NK-92 (cell line): ENCODE results near the gene CDH23.

Experiments used
- DNase-seq: peaks from one replicate; lab custom pipeline; 2025; ENCODE audit not compliant: unreplicated experiment; lab: John Stamatoyannopoulos, UW

Gene CDH23

DNA sequence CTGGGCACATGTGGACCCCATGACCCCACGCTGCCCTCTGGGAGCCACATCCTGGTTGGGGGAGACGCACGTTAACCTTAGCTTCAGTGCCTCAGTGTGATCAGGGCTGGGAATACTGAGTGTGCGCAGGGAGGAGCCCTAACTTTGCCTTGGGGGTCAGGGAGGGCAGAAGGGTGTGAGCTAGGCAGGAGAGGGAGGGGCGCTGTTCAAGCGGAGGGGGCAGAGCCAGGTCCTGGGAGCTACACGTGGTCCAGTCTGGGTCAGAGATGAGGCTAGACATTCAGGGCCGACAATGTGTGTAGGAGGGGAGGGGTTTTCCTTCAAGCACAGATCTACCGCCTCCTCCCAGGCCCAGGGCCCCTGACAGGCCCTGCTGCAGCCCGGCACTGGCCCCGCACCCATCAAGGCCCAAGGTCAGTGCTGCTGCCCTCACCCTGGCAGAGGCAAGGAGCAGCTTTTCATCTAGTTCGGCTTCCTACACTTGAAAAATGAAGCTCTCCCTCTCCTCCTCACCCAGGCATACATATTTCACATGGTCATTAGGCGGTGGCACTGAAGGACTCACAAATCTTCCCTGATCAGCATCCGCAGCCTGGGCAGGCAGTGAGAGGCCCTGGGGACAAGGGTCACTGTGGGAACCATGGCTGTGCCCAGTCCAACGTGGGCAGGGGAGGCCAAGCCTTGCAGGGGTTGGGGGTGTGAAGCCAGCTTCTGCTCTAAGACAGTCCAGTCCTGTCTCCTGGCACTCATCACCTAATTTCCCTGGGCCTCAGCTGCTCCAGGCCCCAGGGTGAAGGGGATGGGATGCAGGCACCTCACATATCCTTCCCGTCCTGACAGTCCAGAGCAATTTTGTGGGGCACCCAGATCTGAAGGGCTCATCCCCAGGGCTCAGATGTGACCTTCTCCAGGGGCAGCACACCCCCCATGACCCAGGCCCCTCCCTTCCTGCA lies 275.6 kb downstream of the CDH23 start:
- DNase-seq, result no peak

DNA sequence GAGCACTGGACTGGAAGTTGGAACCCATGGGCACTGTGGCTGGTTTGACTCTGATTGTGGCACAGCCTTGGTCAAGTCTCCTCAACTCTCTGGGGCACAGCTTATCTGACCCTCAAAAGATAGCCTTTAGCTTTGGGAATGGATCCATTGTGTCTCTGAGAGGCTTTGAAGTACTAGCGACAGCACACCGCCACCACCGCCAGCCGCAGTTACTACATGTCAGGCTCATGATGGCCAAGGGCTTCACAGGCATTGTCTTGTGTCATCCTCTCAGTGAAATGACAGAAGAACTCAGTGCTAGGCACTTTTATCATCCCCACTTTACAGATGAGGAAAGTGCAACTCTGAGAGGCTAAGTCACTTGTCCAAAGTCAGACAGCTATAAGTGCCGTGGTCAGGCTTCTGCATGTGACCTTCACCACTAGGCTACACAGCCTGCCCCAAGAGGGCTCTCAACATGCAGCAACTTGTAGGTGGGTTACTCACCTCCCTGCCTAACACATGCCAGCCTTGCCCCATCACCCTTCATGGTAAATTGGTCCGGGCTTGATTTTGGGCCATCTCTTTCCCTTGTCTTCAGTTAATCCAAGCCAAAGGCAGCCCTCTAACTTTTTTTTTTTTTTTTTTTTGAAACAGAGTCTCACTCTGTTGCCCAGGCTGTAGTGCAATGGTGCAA lies 278.7 kb downstream of the CDH23 start:
- no peak for DNase-seq

DNA sequence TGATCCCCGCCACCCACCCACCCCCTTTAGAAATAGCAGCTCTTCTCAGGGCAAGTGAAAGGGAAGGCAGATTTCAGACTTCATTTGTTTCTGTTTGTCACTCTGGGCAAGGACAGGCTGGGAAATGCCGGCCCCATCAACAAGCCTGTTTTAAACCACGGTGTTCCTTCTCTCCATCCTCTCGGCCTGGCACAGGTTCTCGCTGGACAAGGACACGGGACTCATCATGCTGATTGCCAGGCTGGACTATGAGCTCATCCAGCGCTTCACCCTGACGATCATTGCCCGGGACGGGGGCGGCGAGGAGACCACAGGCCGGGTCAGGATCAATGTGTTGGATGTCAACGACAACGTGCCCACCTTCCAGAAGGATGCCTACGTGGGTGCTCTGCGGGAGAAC lies 280.5 kb downstream of the CDH23 start:
- DNase-seq, result no peak

DNA sequence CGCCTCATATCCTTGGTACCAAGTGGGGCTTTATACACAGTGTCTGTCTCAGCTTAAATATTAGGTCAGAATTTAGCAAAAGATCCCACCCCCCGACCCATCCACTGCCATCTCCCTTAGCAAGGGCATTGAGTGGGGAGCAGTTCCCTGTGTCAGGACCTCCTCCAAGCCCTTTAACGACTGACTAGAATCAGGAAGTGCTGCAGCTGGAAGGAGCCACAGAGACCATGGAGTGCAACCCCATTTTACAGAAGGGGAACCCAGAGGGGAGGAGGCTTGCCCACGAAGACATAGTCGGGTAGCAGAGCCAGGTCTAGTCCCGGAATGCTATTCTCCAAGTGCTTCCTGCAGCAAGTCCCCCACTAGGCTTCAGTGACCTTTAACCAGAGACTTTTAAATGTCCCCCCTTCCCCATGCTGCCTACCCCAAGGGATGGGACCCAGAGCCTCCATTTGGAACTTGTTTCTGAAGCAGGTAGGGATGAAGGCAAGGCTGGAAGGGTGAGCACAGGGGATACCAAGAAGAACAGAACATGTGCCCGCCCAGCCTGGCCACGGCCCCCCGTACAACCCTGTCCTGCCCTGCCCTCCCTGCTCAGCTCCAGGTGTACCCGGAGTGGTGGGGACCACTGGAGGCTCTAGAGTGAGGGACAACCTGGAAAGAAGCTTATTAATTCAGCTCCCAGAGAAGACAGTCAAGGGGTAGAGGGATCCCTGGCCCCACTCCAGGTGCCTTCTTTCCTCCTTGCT lies 281.5 kb downstream of the CDH23 start:
- DNase-seq, result no peak

DNA sequence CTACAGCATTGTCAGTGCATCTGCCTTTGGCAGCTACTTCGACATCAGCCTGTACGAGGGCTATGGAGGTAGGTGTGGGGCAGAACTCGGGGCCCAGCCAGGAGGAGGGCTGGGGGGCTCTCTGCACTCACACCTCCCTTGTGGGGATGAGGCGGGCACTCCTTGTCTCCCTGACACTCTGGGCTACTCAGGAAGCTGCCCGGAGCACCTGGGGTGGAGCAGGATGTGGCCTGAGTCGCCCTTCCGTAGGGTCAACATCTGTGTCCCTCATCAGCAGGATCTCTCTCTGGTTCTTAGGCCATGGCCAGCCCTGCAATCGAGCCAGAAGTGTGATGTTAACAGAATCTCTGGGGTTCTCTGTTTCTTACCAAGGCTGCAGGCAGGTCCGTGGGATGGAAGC lies 282.7 kb downstream of the CDH23 start:
- no peak for DNase-seq

DNA sequence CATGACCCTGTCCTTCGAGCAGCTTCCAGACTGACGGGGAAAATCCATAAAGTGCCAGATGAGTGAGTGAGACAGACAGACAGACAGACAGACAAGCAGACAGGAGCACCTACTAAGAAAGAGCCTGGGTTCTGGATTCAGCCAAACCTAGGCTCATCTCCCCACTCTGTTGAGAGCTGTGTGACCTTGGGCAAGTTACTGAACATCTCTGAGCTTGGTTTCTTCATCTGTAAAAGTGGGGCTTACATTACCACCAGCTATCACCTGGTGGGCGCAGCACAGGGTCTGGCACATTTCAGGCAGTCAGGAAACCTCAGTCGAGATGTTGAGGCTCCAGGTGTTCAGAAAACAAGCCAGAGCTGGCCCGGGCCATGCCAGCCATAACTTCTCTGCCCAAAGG lies 285.3 kb downstream of the CDH23 start:
- DNase-seq, result no peak

DNA sequence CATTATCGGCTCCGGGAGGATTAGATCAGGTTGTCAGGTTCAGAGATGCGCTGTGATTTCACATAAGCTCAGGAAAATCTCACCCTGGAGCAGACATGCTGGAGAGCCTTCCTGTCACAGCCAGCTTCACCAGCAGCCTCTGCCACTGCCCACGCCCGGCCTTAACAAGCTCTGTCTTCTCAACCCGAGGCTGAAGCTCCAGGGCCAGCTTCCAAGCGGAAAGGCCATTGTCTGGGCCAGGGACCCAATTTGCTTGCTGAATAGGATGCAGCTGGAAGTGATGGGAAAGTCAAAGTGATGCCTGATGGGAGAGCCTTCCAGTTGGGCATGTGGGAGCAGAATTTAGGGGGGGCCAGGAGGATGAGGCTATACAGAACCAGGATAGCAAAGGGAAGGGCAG lies 286.6 kb downstream of the CDH23 start:
- DNase-seq, result no peak

- no peak for DNase-seq
These were observed 287.8 kb downstream of the CDH23 start for GRCh38 chr10:71684356-71685173.

- no peak for DNase-seq
These were observed 289.0 kb downstream of the CDH23 start for GRCh38 chr10:71685554-71686232.

- DNase-seq, result no peak
These were observed 290.4 kb downstream of the CDH23 start for GRCh38 chr10:71687077-71687476.

- DNase-seq, result no peak
These were observed 290.8 kb downstream of the CDH23 start for GRCh38 chr10:71687480-71687879.

- DNase-seq, result no peak
These were observed 291.5 kb downstream of the CDH23 start for GRCh38 chr10:71688256-71688655.

GRCh38 chr10:71690094-71690720 lies 293.5 kb downstream of the CDH23 start:
- no peak for DNase-seq

GRCh38 chr10:71691405-71691804 lies 294.7 kb downstream of the CDH23 start:
- DNase-seq, result no peak

GRCh38 chr10:71692598-71693306 lies 296.0 kb downstream of the CDH23 start:
- DNase-seq, result no peak

DNA sequence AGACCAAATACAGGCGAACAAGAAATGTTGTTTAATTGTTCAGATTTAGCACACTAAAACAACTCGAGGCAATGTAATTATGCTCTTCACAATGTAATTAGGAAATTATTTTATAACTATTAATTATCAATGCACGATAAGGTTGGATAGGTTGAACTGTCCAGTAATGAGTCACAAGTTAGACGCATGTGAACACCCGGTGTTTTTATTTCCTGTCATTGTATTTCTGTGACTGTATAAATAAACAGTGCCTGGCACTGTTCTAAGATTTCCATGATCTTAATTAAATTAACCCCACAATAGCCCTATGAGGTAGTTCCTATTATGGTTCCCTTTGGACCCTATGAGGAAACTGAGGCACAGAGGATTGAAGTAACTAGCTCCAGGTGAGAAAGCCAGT lies 296.7 kb downstream of the CDH23 start:
- no peak for DNase-seq

GRCh38 chr10:71694039-71694501 lies 297.4 kb downstream of the CDH23 start:
- no peak for DNase-seq

DNA sequence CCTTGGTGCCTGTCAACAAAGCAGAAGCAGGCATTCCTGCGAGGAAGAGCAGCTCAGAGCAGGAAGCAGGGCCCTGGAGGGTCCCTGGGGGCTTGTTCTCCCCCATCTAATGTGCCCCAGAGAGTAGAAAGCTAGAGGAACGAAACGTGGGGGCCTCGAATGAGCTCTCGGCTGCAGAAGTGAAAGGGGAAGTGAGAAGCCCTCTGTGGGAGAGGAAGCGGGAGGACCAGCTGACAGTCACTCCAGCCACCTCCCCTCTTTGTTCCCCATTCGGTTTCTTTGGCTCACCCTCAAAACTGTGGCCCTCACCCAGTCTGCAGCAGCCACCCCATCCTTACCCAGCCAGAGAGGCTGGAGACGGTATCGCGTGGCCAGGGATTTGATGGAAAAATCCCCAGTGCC lies 297.8 kb downstream of the CDH23 start:
- no peak for DNase-seq
